NCI-H524 treated with DMSO at 0.1 percent for 48 hours (cell line): ENCODE measurements around the gene SLCO2A1.

Experiments
- DNase-seq: peaks from one replicate; lab custom pipeline; 2025; lab: John Stamatoyannopoulos, UW

Gene SLCO2A1

GRCh38 chr3:133949438-133949837 lies 80.3 kb downstream of the SLCO2A1 start:
- DNase-seq: no peak

- no peak for DNase-seq
These were observed 80.7 kb downstream of the SLCO2A1 start for GRCh38 chr3:133948996-133949395.

GRCh38 chr3:133948131-133948810 lies 81.5 kb downstream of the SLCO2A1 start:
- DNase-seq: no peak

- no peak for DNase-seq
These were observed 84.2 kb downstream of the SLCO2A1 start for GRCh38 chr3:133945381-133946095.

- no peak for DNase-seq
These were observed 84.9 kb downstream of the SLCO2A1 start for GRCh38 chr3:133944641-133945380.

- no peak for DNase-seq
These were observed 85.5 kb downstream of the SLCO2A1 start for GRCh38 chr3:133944181-133944580.

- DNase-seq: no peak
These were observed 86.0 kb downstream of the SLCO2A1 start for GRCh38 chr3:133943639-133944141.

GRCh38 chr3:133943031-133943535 lies 86.6 kb downstream of the SLCO2A1 start:
- no peak for DNase-seq

GRCh38 chr3:133941415-133941821 lies 88.3 kb downstream of the SLCO2A1 start:
- peak; percentile 55 for DNase-seq

GRCh38 chr3:133940536-133940935 lies 89.2 kb downstream of the SLCO2A1 start:
- no peak for DNase-seq

- DNase-seq: no peak
These were observed 90.3 kb downstream of the SLCO2A1 start for GRCh38 chr3:133939463-133939835.

- DNase-seq: no peak
These were observed 90.8 kb downstream of the SLCO2A1 start for GRCh38 chr3:133938770-133939462.

GRCh38 chr3:133937756-133938601 lies 91.7 kb downstream of the SLCO2A1 start:
- DNase-seq: no peak

GRCh38 chr3:133937061-133937686 lies 92.6 kb downstream of the SLCO2A1 start:
- DNase-seq: no peak

- DNase-seq: no peak
These were observed 93.6 kb downstream of the SLCO2A1 start for GRCh38 chr3:133935843-133936769.

GRCh38 chr3:133934996-133935842 lies 94.5 kb downstream of the SLCO2A1 start:
- no peak for DNase-seq

GRCh38 chr3:133934073-133934970 lies 95.4 kb downstream of the SLCO2A1 start:
- no peak for DNase-seq
